RWPE2 (cell line): ENCODE measurements around the gene GSTO2.
A peak's percentile ranks its signal among the peaks of the same experiment; 100 is the strongest.

Source experiments
- ATAC-seq: fragments of 200-7000 bp; cut with Tn5 transposase; 3 replicates; pipeline ENCODE4 v1.9.1; 2021; ENCODE audit warnings: low read depth
- DNase-seq: peaks from one replicate; pipeline ENCODE4 v3.0.0-alpha.2; 2020; ENCODE audit warnings: low spot score
- H3K27ac ChIP-seq: fragments of 450-650 bp; 2 replicates; pipeline ENCODE4 v1.5.1; 2017; ENCODE audit warnings: mild to moderate bottlenecking; ENCODE audit not compliant: poor library complexity, severe bottlenecking
- H3K27me3 ChIP-seq: fragments of 250-450 bp; sonication (Bioruptor Pico); 2 replicates; pipeline ENCODE4 v1.5.1; 2021; ENCODE audit warnings: mild to moderate bottlenecking, moderate library complexity; ENCODE audit not compliant: insufficient read depth, poor library complexity, severe bottlenecking
- H3K36me3 ChIP-seq: fragments of 250-450 bp; sonication (Bioruptor Pico); 2 replicates; pipeline ENCODE4 v1.5.1; 2020; ENCODE audit warnings: low read depth, mild to moderate bottlenecking, moderate library complexity
- H3K4me1 ChIP-seq: fragments of 250-450 bp; sonication (Bioruptor Pico); 2 replicates; pipeline ENCODE4 v1.5.1; 2021; ENCODE audit warnings: mild to moderate bottlenecking, moderate library complexity; ENCODE audit not compliant: insufficient read depth, poor library complexity, severe bottlenecking
- H3K4me3 ChIP-seq: fragments of 250-450 bp; sonication (Bioruptor Pico); 2 replicates; pipeline ENCODE4 v1.5.1; 2021; ENCODE audit warnings: mild to moderate bottlenecking, moderate library complexity; ENCODE audit not compliant: severe bottlenecking
- H3K9me3 ChIP-seq: fragments of 250-450 bp; sonication (Bioruptor Pico); 2 replicates; pipeline ENCODE4 v1.5.1; 2021; ENCODE audit warnings: mild to moderate bottlenecking, moderate library complexity; ENCODE audit not compliant: severe bottlenecking
- TF ChIP-seq, protein P1 (sequence below): fragments of 450-650 bp; IDR thresholded peaks from one replicate; pipeline ENCODE4 v1.5.1; 2017; ENCODE audit warnings: mild to moderate bottlenecking, moderate library complexity; ENCODE audit not compliant: poor library complexity, severe bottlenecking

GSTO2 gene

DNA sequence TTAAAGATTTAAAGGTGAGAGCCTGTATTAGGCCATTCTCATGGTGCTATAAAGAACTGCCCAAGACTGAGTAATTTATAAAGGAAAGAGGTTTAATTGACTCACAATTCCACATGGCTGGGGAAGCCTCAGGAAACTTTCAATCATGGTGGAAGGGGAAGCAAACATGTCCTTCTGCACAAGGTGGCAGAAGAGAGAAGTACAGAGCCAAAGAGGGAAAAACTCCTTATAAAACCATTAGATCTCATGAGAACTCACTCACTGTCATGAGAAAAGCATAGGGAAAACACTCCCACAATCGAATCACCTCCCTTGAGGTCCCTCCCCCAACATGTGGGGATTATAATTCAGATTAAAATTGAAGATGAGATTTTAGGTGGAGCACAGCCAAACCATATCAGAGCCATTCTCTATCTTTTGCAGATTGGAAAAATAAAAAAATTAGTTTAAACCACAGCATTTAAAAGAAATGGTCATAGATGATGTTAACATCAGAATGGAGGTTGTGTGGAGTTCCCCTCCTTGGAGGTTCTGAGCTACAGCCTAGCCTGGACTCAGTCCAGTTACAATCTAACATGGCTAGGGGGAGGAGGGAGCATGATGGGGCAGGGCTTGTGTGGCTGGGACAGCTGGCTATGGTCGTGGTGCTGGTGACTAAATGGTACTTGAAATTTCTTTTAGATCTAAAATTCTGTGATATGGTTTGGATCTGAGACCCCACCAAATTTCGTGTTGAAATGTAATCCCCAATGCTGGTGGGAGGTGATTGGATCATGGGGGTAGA is 33.1 kb downstream of the GSTO2 start:
- ATAC-seq (no peak), DNase-seq (no peak)
- Histone ChIP-seq H3K9me3 (no peaks in the 10 kb centered on the region), H3K4me3 (no peak overlapping the region), H3K27me3 (no peaks in the 10 kb centered on the region), H3K4me1 (peaks cover 28% of the 10 kb centered on the region), H3K27ac (peak overlapping the region; percentile 96), H3K36me3 (no peaks in the 10 kb centered on the region)
- TF ChIP-seq, protein P1, sequence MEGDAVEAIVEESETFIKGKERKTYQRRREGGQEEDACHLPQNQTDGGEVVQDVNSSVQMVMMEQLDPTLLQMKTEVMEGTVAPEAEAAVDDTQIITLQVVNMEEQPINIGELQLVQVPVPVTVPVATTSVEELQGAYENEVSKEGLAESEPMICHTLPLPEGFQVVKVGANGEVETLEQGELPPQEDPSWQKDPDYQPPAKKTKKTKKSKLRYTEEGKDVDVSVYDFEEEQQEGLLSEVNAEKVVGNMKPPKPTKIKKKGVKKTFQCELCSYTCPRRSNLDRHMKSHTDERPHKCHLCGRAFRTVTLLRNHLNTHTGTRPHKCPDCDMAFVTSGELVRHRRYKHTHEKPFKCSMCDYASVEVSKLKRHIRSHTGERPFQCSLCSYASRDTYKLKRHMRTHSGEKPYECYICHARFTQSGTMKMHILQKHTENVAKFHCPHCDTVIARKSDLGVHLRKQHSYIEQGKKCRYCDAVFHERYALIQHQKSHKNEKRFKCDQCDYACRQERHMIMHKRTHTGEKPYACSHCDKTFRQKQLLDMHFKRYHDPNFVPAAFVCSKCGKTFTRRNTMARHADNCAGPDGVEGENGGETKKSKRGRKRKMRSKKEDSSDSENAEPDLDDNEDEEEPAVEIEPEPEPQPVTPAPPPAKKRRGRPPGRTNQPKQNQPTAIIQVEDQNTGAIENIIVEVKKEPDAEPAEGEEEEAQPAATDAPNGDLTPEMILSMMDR: no peak

DNA sequence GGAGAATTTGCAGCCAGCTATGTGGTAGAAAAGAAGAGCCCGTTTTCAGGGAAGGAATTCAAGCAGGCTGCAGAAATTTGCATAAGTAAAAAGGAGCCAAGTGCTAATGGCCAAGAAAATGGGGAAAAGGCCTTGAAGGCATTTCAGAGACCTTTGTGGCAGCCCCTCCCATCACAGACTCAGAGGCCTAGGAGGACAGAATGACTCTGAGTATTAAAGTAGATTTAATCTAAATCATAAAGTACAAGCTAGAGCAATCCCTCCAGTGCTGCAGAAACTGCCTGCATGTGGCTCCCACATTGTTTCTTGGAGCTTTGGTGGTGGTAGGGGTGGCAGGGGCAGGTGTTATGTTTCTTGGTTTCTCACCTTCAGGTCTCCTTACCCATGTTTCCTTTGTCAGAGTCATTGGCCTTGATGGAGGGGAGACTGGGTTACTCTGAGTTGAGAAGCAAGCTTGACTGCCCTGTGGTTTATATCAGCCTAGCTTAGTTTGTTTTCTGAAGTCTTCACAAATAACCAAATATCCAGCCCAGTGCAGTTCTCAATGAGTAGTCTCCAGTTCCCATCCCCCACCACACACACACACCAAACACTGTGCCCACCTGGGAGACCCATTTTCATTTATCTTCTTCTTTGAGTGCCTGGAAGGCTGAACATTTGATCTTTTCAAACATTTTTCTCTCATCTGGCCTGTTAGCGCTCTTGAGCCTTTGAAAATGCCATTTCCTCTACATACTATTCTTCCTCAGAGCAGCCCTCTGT is 34.8 kb downstream of the GSTO2 start:
- ATAC-seq (no peak), DNase-seq (no peak)
- TF ChIP-seq, protein P1: no peak
- Histone ChIP-seq H3K4me1 (peaks cover 28% of the 10 kb centered on the region), H3K36me3 (0 out of 2 replicates have a peak, but pooled peaks cover 3% of the 10 kb centered on the region), H3K4me3 (no peak overlapping the region), H3K9me3 (no peaks in the 10 kb centered on the region), H3K27me3 (no peaks in the 10 kb centered on the region), H3K27ac (no peak overlapping the region)

DNA sequence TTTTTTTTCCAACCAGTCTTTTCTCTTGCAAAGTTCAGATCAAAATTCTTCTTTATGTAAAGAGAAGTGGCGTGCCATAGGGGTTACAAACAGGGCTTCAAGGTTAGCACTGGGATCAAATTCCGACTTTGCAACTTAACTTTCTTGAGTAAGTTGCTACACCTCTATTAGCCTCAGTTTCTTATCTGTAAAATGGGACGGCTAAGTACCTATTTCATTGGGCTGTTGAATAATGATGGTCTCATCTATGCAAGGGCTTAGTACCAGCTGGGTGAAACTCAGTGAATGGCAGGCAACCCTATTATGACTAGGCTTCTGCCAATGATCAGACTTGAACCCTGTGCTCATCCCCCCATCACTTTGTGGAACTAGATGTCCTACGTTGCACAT is 35.4 kb downstream of the GSTO2 start:
- H3K4me1 ChIP-seq: peaks cover 28% of the 10 kb centered on the region
- H3K27ac ChIP-seq: no peak overlapping the region
- no peak for DNase-seq
- 0 out of 2 replicates have a peak, but pooled peaks cover 3% of the 10 kb centered on the region for H3K36me3 ChIP-seq
- no peak overlapping the region for H3K4me3 ChIP-seq
- TF ChIP-seq, protein P1: no peak
- no peaks in the 10 kb centered on the region for H3K27me3 ChIP-seq
- no peak for ATAC-seq
- H3K9me3 ChIP-seq: no peaks in the 10 kb centered on the region

DNA sequence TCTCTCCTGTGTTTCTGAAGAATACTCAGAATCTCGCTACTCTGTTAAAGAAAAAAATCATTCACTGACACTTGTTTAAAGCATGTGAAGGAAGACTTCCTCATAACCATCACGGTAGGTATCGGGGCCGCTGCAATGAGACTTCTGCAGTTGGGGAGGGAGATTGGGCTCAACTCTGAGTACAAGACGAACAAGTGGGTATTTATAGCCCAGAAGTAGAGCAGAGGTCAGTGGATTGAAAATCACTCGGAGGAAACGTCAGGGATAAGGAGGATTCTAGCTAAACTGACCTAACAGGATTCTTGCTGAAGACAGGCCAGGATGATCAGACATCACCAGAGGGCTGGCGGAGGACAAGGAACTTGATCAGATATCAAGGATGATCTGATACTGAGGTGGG is 35.9 kb downstream of the GSTO2 start:
- Histone ChIP-seq H3K27ac (peak overlapping the region; percentile 16), H3K27me3 (no peaks in the 10 kb centered on the region), H3K4me3 (no peak overlapping the region), H3K36me3 (0 out of 2 replicates have a peak, but pooled peaks cover 5% of the 10 kb centered on the region), H3K4me1 (peaks cover 22% of the 10 kb centered on the region), H3K9me3 (no peaks in the 10 kb centered on the region)
- ATAC-seq: no peak
- TF ChIP-seq, protein P1: no peak
- no peak for DNase-seq
